Keratinocyte (primary cell): ENCODE data around the gene COX6B1. TPM values are rescaled to one million over a fixed set of nuclear protein-coding genes. Genes with fewer than 3 reads are reported as not detected.

Source experiments
- DNase-seq: peaks from one replicate; pipeline ENCODE4 v3.0.0-alpha.2; 2011; ENCODE audit warnings: low read depth, missing footprints, low spot score
- FAIRE-seq: peaks from 2 replicates; lab custom pipeline; 2011; peaks lifted over from hg19 to GRCh38; lab: Jason Lieb, UNC
- H2AFZ ChIP-seq: 2 replicates; pipeline ENCODE4 v1.6.0; 2012; ENCODE audit warnings: low read length, control low read depth, inconsistent platforms; ENCODE audit not compliant: control insufficient read depth
- H3K27ac ChIP-seq: 2 replicates; pipeline ENCODE4 v1.5.1; 2011; ENCODE audit warnings: low read length; ENCODE audit not compliant: control insufficient read depth, insufficient read depth
- H3K27me3 ChIP-seq: 3 replicates; pipeline ENCODE4 v1.6.0; 2011; ENCODE audit warnings: low read length; ENCODE audit not compliant: control insufficient read depth, insufficient read depth; ENCODE audit errors: extremely low read depth
- H3K36me3 ChIP-seq, 2 experiments: 2 replicates in 1 of 2; 3 replicates in 1 of 2; pipeline ENCODE4 v1.5.1; 2011; ENCODE audit warnings: low read length in 2 of 2, mild to moderate bottlenecking in 1 of 2; ENCODE audit not compliant: control insufficient read depth in 2 of 2, insufficient read depth in 2 of 2; ENCODE audit errors: extremely low read depth in 1 of 2
- H3K4me1 ChIP-seq: 3 replicates; pipeline ENCODE4 v1.5.1; 2011; ENCODE audit warnings: low read length; ENCODE audit not compliant: control insufficient read depth, insufficient read depth; ENCODE audit errors: extremely low read depth
- H3K4me2 ChIP-seq: 3 replicates; pipeline ENCODE4 v1.6.0; 2011; ENCODE audit warnings: low read depth, low read length; ENCODE audit not compliant: control insufficient read depth, insufficient read depth; ENCODE audit errors: extremely low read depth
- H3K4me3 ChIP-seq, 3 experiments: fragments of 200-600 bp in 1 of 3; sonication (generic) in 1 of 3; 2 replicates in 2 of 3; 3 replicates in 1 of 3; pipeline ENCODE4 v1.5.1; 2011 to 2016; ENCODE audit warnings: low read length in 3 of 3, mild to moderate bottlenecking in 3 of 3, control low read depth in 2 of 3, inconsistent platforms in 1 of 3, low read depth in 1 of 3, mixed read lengths in 1 of 3, mixed run types in 1 of 3, moderate library complexity in 1 of 3; ENCODE audit not compliant: control insufficient read depth in 2 of 3, insufficient read depth in 2 of 3; ENCODE audit errors: extremely low read depth in 1 of 3
- H3K79me2 ChIP-seq: 2 replicates; pipeline ENCODE4 v1.6.0; 2012; ENCODE audit warnings: low read length; ENCODE audit not compliant: control insufficient read depth, insufficient read depth
- H3K9ac ChIP-seq: 3 replicates; pipeline ENCODE4 v1.6.0; 2011; ENCODE audit warnings: low read length; ENCODE audit not compliant: control insufficient read depth, insufficient read depth; ENCODE audit errors: extremely low read depth
- H3K9me1 ChIP-seq: 3 replicates; pipeline ENCODE4 v1.6.0; 2011; ENCODE audit warnings: low read length; ENCODE audit not compliant: control insufficient read depth, insufficient read depth; ENCODE audit errors: extremely low read depth
- H3K9me3 ChIP-seq: 2 replicates; pipeline ENCODE4 v1.5.1; 2012; ENCODE audit warnings: low read depth, low read length; ENCODE audit not compliant: control insufficient read depth
- H4K20me1 ChIP-seq: 3 replicates; pipeline ENCODE4 v1.6.0; 2011; ENCODE audit warnings: low read length; ENCODE audit not compliant: control insufficient read depth, insufficient read depth; ENCODE audit errors: extremely low read depth
- CTCF ChIP-seq, 3 experiments: IDR thresholded peaks in 1 of 3; conservative IDR thresholded peaks in 1 of 3; optimal IDR thresholded peaks in 1 of 3; 2 replicates in 2 of 3; 3 replicates in 1 of 3; pipeline versions ENCODE3 to v1.5.1; 2011; ENCODE audit warnings: low read length in 3 of 3, mild to moderate bottlenecking in 3 of 3, moderate library complexity in 2 of 3, control low read depth in 1 of 3, inconsistent platforms in 1 of 3; ENCODE audit not compliant: insufficient read depth in 2 of 3; ENCODE audit errors: extremely low read depth in 1 of 3
- EZH2 ChIP-seq: IDR thresholded peaks from one replicate; pipeline ENCODE4 v1.6.1; 2012; ENCODE audit warnings: inconsistent platforms, mild to moderate bottlenecking, low read length, moderate library complexity
- dilution Hi-C: fragments of 300-500 bp; cut with MboI; formaldehyde crosslinking; loops from one replicate; pipeline ENCODE4 v1.7.0; 2020; ENCODE audit warnings: low sequenced_read_pairs; ENCODE audit not compliant: extremely low pct_ligation_motif_present
- polyA plus RNA-seq, 5 experiments: library from polyadenylated mRNA; depleted of rRNA in 3 of 5; stranded (reverse) in 3 of 5; stranded (forward) in 1 of 5; unstranded in 1 of 5; fragments of >200 nt; gene quantifications; 1 replicate in 1 of 5; 2 replicates in 3 of 5; 3 replicates in 1 of 5; pipeline versions ENCODE4 v1.2.1 to v1.2.3, GENCODE V29; 2011 to 2012; ENCODE audit warnings: missing spikeins in 2 of 5, low read depth in 1 of 5, low replicate concordance in 1 of 5

Gene COX6B1
- polyA plus RNA-seq, 1 donor (not counting 4 experiments of a cell fraction or from before 2014, with no cell fraction given), result 509 TPM

- peaks cover 10% of the 10 kb centered on the region for H3K27me3 ChIP-seq
- DNase-seq (no peak), FAIRE-seq (no peak)
- H3K9ac ChIP-seq, result no peak overlapping the region
- no peaks in the 10 kb centered on the region for H4K20me1 ChIP-seq
- dilution Hi-C loops, result no loop called here
- H3K79me2 ChIP-seq, result no peaks in the 10 kb centered on the region
- H3K4me1 ChIP-seq, result peaks cover 7% of the 10 kb centered on the region
- no peaks in the 10 kb centered on the region for H3K9me1 ChIP-seq
- H3K9me3 ChIP-seq, result no peaks in the 10 kb centered on the region
- no peak for TF ChIP-seq CTCF (optimal IDR thresholded peaks at IDR 0.05 in 1 of 3, IDR thresholded peaks at IDR 0.05 in 1 of 3, conservative IDR thresholded peaks at IDR 0.05 in 1 of 3; ENCODE audit: extremely low read depth in 1 of 3, insufficient read depth in 2 of 3, low read length in 3 of 3)
- no peak for TF ChIP-seq EZH2
- H3K4me3 ChIP-seq, result no peak overlapping the region
- no peak overlapping the region for H3K27ac ChIP-seq
- H2AFZ ChIP-seq, result no peak overlapping the region
- no peak overlapping the region for H3K4me2 ChIP-seq
- H3K36me3 ChIP-seq, result no peaks in the 10 kb centered on the region
Measured at GRCh38 chr19:35669566-35669965, 21.4 kb downstream of the COX6B1 start.

GRCh38 chr19:35669974-35670373 lies 21.9 kb downstream of the COX6B1 start:
- no peaks in the 10 kb centered on the region for H3K9me1 ChIP-seq

More at GRCh38 chr19:35669974-35670373, 21.9 kb downstream of the COX6B1 start:
- H3K27ac ChIP-seq, result no peak overlapping the region
- no peak for TF ChIP-seq EZH2
- no peak for TF ChIP-seq CTCF (optimal IDR thresholded peaks at IDR 0.05 in 1 of 3, IDR thresholded peaks at IDR 0.05 in 1 of 3, conservative IDR thresholded peaks at IDR 0.05 in 1 of 3; ENCODE audit: extremely low read depth in 1 of 3, insufficient read depth in 2 of 3, low read length in 3 of 3)
- no peaks in the 10 kb centered on the region for H4K20me1 ChIP-seq
- dilution Hi-C loops, result no loop called here
- no peak for FAIRE-seq
- H2AFZ ChIP-seq, result no peak overlapping the region
- no peak overlapping the region for H3K9ac ChIP-seq
- no peak for DNase-seq
- peaks cover 10% of the 10 kb centered on the region for H3K27me3 ChIP-seq
- H3K36me3 ChIP-seq, result no peaks in the 10 kb centered on the region
- H3K4me3 ChIP-seq, result no peak overlapping the region
- H3K4me1 ChIP-seq, result peaks cover 7% of the 10 kb centered on the region
- no peak overlapping the region for H3K4me2 ChIP-seq
- H3K9me3 ChIP-seq, result no peaks in the 10 kb centered on the region
- H3K79me2 ChIP-seq, result no peaks in the 10 kb centered on the region
